Germinal center (tissue), 1 donor: Measurements from ENCODE around the gene SLC15A3.
A peak's percentile ranks its signal among the peaks of the same experiment; 100 is the strongest.

ENCODE experiments used
- DNase-seq: peaks from one replicate; pipeline ENCODE4 v3.0.0; 2012; ENCODE audit warnings: mixed read lengths, low spot score

Gene SLC15A3

GRCh38 chr11:60928563-60929001, 23.4 kb downstream of the SLC15A3 start:
- DNase-seq: no peak

- no peak for DNase-seq
Observed at GRCh38 chr11:60927600-60927999, 24.4 kb downstream of the SLC15A3 start.

DNA sequence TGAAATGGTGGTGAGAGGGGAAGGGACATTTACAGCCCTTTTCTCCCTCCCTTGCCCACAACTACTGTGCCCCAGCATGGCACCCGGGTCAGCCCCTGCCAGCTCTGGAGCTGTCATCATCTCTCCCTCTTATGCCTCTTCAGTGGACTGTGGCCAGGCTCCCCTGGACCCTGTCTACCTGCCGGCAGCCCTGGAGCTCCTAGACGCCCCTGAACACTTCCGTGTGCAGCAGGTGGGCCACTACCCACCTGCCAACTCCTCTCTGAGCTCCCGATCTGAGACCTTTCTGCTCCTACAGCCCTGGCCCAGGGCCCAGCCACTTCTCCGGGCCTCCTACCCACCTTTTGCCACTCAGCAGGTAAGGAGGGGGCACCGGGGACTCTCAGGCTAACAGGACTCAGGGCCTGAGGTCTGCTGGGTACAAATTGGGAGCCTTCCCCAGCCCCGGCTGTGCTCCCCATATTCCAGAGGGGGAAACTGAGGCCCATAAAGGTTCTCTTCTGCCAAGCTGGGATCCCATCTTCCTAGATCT, 24.8 kb downstream of the SLC15A3 start:
- no peak for DNase-seq

GRCh38 chr11:60926500-60926899, 25.5 kb downstream of the SLC15A3 start:
- DNase-seq: no peak

DNA sequence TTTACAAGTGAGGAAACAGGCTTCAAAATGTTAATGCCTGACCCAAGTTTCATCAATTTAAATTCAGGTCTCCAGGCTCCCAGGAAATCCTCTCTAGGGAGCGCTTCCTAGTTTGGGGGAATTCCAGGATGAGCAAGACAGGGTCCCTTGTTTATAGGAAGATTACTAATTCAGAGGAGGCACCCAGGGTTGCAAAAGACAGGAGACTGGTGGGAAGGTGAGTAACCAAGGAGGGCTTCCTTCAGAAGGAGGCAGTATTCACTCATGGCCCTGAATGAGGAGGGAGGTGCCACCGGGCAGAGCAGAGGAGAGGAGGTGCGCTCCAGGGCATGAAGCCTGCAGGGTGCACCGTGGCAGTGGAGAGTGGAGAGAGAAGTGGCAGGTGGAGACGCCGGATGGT, 26.1 kb downstream of the SLC15A3 start:
- no peak for DNase-seq

GRCh38 chr11:60924906-60925853, 26.8 kb downstream of the SLC15A3 start:
- DNase-seq: no peak

DNA sequence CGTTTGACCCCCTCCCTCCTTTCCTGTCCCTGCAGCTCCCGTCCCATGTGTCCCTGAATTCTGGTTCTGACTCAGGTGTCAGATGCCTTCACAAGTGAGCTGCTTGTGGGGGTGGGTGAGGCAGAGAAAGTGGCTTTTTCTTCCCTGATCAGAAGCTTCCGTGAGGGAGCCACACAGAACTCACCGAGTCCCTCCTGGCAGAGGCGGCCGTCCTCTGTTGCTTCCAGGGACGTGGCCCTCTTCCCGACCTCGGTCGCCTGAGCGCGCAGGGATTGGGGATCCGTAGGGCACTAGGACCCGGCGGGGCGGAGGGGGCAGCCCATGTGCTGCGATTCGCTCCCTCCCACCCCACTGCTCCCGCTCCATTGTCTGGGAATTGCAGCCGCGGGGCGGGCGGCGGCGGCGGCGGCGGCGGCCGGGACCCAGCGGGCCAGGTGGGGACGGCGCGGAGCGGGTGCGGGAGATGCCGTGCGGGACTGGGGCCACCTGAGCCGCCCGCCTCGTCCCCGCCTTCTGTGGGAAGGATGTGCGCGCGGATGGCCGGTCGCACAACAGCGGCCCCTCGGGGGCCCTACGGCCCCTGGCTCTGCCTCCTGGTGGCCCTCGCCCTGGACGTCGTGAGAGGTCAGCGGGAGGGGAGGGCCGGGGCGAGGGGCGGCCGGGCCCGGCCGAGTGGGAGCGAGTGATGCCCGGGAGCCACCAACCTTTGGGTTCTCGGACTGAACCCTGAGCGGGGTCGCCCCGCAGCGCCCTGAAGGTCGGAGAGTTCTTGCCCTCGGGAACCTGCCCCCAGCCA, 27.7 kb downstream of the SLC15A3 start, which contains the start of gene TMEM132A:
TSS of gene TMEM132A (plus strand) at position 351 of the 796 bp plus-strand sequence. CDS start at position 525, 174 bp downstream.
- DNase-seq: no peak

- DNase-seq: no peak
Observed at GRCh38 chr11:60923800-60924109, 28.2 kb downstream of the SLC15A3 start.

DNA sequence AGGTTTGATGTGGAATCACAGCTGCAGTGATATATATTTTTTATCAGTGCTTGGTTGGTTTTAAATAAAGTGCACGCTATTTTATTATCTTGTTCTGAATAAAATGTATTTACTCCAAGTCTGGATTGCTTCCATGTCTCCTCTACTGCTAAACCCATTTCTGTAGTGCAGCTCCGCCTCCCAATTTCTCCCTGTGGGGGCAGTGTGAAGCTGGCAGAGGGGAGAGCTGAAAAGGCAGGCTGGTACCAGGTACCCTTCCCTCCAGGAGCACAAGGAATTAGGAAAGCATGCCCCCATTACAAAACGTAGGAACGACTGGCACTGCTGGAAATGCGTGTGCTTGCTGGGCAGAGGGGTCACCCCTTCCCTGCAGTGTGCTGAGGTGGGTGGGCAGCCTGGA, 28.6 kb downstream of the SLC15A3 start:
- no peak for DNase-seq

- no peak for DNase-seq
Observed at GRCh38 chr11:60922906-60923305, 29.1 kb downstream of the SLC15A3 start.

DNA sequence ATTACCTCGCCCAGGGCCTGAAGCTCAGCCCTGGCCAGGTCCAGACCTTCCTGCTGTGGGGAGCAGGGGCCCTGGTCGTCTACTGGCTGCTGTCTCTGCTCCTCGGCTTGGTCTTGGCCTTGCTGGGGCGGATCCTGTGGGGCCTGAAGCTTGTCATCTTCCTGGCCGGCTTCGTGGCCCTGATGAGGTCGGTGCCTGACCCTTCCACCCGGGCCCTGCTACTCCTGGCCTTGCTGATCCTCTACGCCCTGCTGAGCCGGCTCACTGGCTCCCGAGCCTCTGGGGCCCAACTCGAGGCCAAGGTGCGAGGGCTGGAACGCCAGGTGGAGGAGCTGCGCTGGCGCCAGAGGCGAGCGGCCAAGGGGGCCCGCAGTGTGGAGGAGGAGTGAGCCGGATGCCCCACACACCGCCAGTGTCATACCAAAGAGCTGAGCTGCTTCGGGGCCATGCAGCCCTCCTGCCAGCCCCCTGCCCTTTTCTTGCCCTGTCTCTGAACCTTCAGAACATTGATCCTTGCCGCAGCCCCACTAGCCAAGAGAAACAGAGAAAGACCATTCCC, 30.1 kb downstream of the SLC15A3 start:
- no peak for DNase-seq

- DNase-seq: no peak
Observed at GRCh38 chr11:60921259-60921658, 30.7 kb downstream of the SLC15A3 start.

GRCh38 chr11:60919956-60920355, 32.0 kb downstream of the SLC15A3 start:
- DNase-seq: no peak

GRCh38 chr11:60919320-60919719, 32.7 kb downstream of the SLC15A3 start:
- DNase-seq: peak; percentile 55

DNA sequence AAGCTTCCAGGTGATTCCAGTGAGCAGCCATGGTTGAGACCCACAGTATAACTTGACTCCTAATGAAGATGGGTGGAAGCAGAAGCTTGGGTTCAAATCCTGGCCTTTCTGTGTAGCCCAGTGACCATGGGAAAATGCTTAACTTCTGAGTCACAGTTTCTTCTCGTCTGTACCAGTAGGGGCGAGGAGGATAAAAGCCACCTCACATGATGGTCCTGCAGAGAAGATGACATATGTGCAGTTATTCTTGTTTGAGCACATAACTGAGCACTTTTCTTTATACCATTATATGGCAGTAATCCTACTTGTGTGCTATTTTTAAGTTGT, 33.1 kb downstream of the SLC15A3 start:
- no peak for DNase-seq

- DNase-seq: no peak
Observed at GRCh38 chr11:60918251-60918938, 33.6 kb downstream of the SLC15A3 start.

DNA sequence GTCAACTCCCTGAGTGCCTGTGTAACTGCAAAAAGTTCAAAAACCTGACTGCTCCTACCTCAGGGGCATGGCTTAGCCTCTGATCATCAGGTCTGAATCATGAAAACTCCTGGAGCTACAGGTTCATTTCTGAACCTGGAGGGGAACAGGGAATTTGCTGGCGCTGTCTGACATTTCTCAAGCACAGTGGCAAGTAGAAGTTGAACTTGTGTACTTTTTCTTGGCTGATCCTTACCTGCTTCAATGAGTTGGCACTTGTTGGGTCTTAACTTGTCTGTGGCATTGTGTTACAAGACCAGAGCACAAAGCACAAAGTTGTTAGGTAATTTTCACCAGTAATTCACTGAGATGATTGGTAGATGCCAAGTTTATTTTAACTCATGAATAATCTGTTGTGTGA, 34.7 kb downstream of the SLC15A3 start:
- DNase-seq: no peak

- DNase-seq: no peak
Observed at GRCh38 chr11:60916669-60917206, 35.2 kb downstream of the SLC15A3 start.

GRCh38 chr11:60915248-60915914, 36.6 kb downstream of the SLC15A3 start:
- DNase-seq: peak; percentile 83

- peak; percentile 71 for DNase-seq
Observed at GRCh38 chr11:60914633-60915247, 37.2 kb downstream of the SLC15A3 start.
